IPS-18a (cell line): ENCODE results near the gene CCL7.

Experiments used
- H3K27ac ChIP-seq: one replicate; pipeline ENCODE4 v1.5.1; 2013; ENCODE audit warnings: low read length
- H3K27me3 ChIP-seq: one replicate; pipeline ENCODE4 v1.6.1; 2013; ENCODE audit warnings: mild to moderate bottlenecking, low read length; ENCODE audit not compliant: control insufficient read depth, insufficient read depth
- H3K36me3 ChIP-seq: one replicate; pipeline ENCODE4 v1.6.1; 2013; ENCODE audit warnings: low read depth, low read length; ENCODE audit not compliant: control insufficient read depth
- H3K4me1 ChIP-seq: one replicate; pipeline ENCODE4 v1.6.1; 2013; ENCODE audit warnings: low read depth, low read length; ENCODE audit not compliant: control insufficient read depth
- H3K4me3 ChIP-seq: one replicate; pipeline ENCODE4 v1.5.1; 2013; ENCODE audit warnings: low read length
- H3K9ac ChIP-seq: one replicate; pipeline ENCODE4 v1.6.1; 2013; ENCODE audit warnings: mild to moderate bottlenecking, low read length, moderate library complexity
- H3K9me3 ChIP-seq: one replicate; pipeline ENCODE4 v1.6.1; 2013; ENCODE audit warnings: low read depth, low read length; ENCODE audit not compliant: control insufficient read depth

CCL7 gene

GRCh38 chr17:34299027-34299426, 29.0 kb downstream of the CCL7 start:
- H3K4me1 ChIP-seq = peaks cover 3% of the 10 kb centered on the region
- no peak overlapping the region for H3K27ac ChIP-seq
- no peaks in the 10 kb centered on the region for H3K9me3 ChIP-seq
- H3K36me3 ChIP-seq = no peaks in the 10 kb centered on the region
- no peak overlapping the region for H3K4me3 ChIP-seq
- H3K27me3 ChIP-seq = peaks cover 9% of the 10 kb centered on the region
- no peak overlapping the region for H3K9ac ChIP-seq

- H3K27ac ChIP-seq = no peak overlapping the region
- H3K36me3 ChIP-seq = no peaks in the 10 kb centered on the region
- H3K4me1 ChIP-seq = peaks cover 3% of the 10 kb centered on the region
- no peak overlapping the region for H3K4me3 ChIP-seq
- H3K9me3 ChIP-seq = no peaks in the 10 kb centered on the region
- H3K27me3 ChIP-seq = peaks cover 9% of the 10 kb centered on the region
- no peak overlapping the region for H3K9ac ChIP-seq
These were observed 30.0 kb downstream of the CCL7 start for GRCh38 chr17:34299956-34300577.

- Histone ChIP-seq H3K36me3 (no peaks in the 10 kb centered on the region), H3K4me3 (no peak overlapping the region), H3K9me3 (no peaks in the 10 kb centered on the region), H3K27ac (no peak overlapping the region), H3K27me3 (peaks cover 9% of the 10 kb centered on the region), H3K4me1 (peaks cover 3% of the 10 kb centered on the region), H3K9ac (no peak overlapping the region)
These were observed 30.8 kb downstream of the CCL7 start for GRCh38 chr17:34300652-34301370.

- H3K9ac ChIP-seq = no peak overlapping the region
- no peak overlapping the region for H3K27ac ChIP-seq
- H3K36me3 ChIP-seq = no peaks in the 10 kb centered on the region
- H3K4me3 ChIP-seq = no peak overlapping the region
- H3K27me3 ChIP-seq = peaks cover 9% of the 10 kb centered on the region
- no peaks in the 10 kb centered on the region for H3K9me3 ChIP-seq
- peaks cover 3% of the 10 kb centered on the region for H3K4me1 ChIP-seq
These were observed 32.0 kb downstream of the CCL7 start for GRCh38 chr17:34301986-34302385.

GRCh38 chr17:34302636-34303035, 32.6 kb downstream of the CCL7 start:
- Histone ChIP-seq H3K36me3 (no peaks in the 10 kb centered on the region), H3K4me1 (peaks cover 3% of the 10 kb centered on the region), H3K9ac (no peak overlapping the region), H3K27ac (no peak overlapping the region), H3K9me3 (no peaks in the 10 kb centered on the region), H3K4me3 (no peak overlapping the region), H3K27me3 (peaks cover 9% of the 10 kb centered on the region)

- Histone ChIP-seq H3K27ac (no peak overlapping the region), H3K4me1 (peaks cover under 1% of the 10 kb centered on the region), H3K4me3 (no peak overlapping the region), H3K9ac (no peak overlapping the region), H3K36me3 (no peaks in the 10 kb centered on the region), H3K27me3 (peaks cover 6% of the 10 kb centered on the region), H3K9me3 (no peaks in the 10 kb centered on the region)
These were observed 33.6 kb downstream of the CCL7 start for GRCh38 chr17:34303606-34304005.

GRCh38 chr17:34305061-34305460, 35.0 kb downstream of the CCL7 start:
- Histone ChIP-seq H3K27me3 (no peaks in the 10 kb centered on the region), H3K9me3 (no peaks in the 10 kb centered on the region), H3K9ac (no peak overlapping the region), H3K27ac (no peak overlapping the region), H3K4me3 (no peak overlapping the region), H3K4me1 (no peaks in the 10 kb centered on the region), H3K36me3 (no peaks in the 10 kb centered on the region)

- Histone ChIP-seq H3K9me3 (no peaks in the 10 kb centered on the region), H3K27ac (no peak overlapping the region), H3K9ac (no peak overlapping the region), H3K27me3 (no peaks in the 10 kb centered on the region), H3K4me3 (no peak overlapping the region), H3K36me3 (no peaks in the 10 kb centered on the region), H3K4me1 (no peaks in the 10 kb centered on the region)
These were observed 35.6 kb downstream of the CCL7 start for GRCh38 chr17:34305606-34306005.

- Histone ChIP-seq H3K9me3 (no peaks in the 10 kb centered on the region), H3K9ac (no peak overlapping the region), H3K36me3 (no peaks in the 10 kb centered on the region), H3K27me3 (no peaks in the 10 kb centered on the region), H3K4me3 (no peak overlapping the region), H3K4me1 (no peaks in the 10 kb centered on the region), H3K27ac (no peak overlapping the region)
These were observed 36.4 kb downstream of the CCL7 start for GRCh38 chr17:34306466-34306865.

- no peaks in the 10 kb centered on the region for H3K27me3 ChIP-seq
- H3K36me3 ChIP-seq = no peaks in the 10 kb centered on the region
- H3K4me1 ChIP-seq = no peaks in the 10 kb centered on the region
- H3K9ac ChIP-seq = no peak overlapping the region
- no peak overlapping the region for H3K27ac ChIP-seq
- H3K4me3 ChIP-seq = no peak overlapping the region
- no peaks in the 10 kb centered on the region for H3K9me3 ChIP-seq
These were observed 37.1 kb downstream of the CCL7 start for GRCh38 chr17:34307110-34307509.

- Histone ChIP-seq H3K4me3 (no peak overlapping the region), H3K9ac (no peak overlapping the region), H3K4me1 (no peaks in the 10 kb centered on the region), H3K9me3 (no peaks in the 10 kb centered on the region), H3K27me3 (no peaks in the 10 kb centered on the region), H3K27ac (no peak overlapping the region), H3K36me3 (no peaks in the 10 kb centered on the region)
These were observed 38.4 kb downstream of the CCL7 start for GRCh38 chr17:34308371-34308770.

- no peak overlapping the region for H3K4me3 ChIP-seq
- H3K9ac ChIP-seq = no peak overlapping the region
- no peaks in the 10 kb centered on the region for H3K36me3 ChIP-seq
- H3K4me1 ChIP-seq = no peaks in the 10 kb centered on the region
- H3K9me3 ChIP-seq = no peaks in the 10 kb centered on the region
- H3K27ac ChIP-seq = no peak overlapping the region
- no peaks in the 10 kb centered on the region for H3K27me3 ChIP-seq
These were observed 41.3 kb downstream of the CCL7 start for GRCh38 chr17:34311291-34311690.
